ENCODE measurements around the gene LAMB4.

GRCh38 chr7:108078211-108078673 lies 51.9 kb downstream of the LAMB4 start:
- TF ChIP-seq POLR2A (IDR thresholded peaks at IDR 0.05) (no peak), CTCF (IDR thresholded peaks at IDR 0.05 in 4 of 5, conservative IDR thresholded peaks at IDR 0.05 in 1 of 5) (no peak)
